GM10266 (cell line): ENCODE measurements around the gene VWA1.
"Not testable (repeated sequence)": the region's sequence is repeated elsewhere in the genome, so short reads cannot be mapped to it uniquely, and the experiment has no call there.

Source experiments
- DNase-seq: peaks from one replicate; pipeline ENCODE4 v3.0.0; 2012; ENCODE audit errors: extremely low spot score
- TF ChIP-seq, protein P1 (sequence below): IDR thresholded peaks from 2 replicates; pipeline ENCODE4 v1.5.1; 2012; ENCODE audit warnings: mild to moderate bottlenecking, low read depth; ENCODE audit not compliant: control insufficient read depth, insufficient read depth; ENCODE audit errors: missing control alignments

The VWA1 gene

GRCh38 chr1:1455366-1455884, 19.9 kb downstream of the VWA1 start:
- DNase-seq, result no peak
- TF ChIP-seq, protein P1, sequence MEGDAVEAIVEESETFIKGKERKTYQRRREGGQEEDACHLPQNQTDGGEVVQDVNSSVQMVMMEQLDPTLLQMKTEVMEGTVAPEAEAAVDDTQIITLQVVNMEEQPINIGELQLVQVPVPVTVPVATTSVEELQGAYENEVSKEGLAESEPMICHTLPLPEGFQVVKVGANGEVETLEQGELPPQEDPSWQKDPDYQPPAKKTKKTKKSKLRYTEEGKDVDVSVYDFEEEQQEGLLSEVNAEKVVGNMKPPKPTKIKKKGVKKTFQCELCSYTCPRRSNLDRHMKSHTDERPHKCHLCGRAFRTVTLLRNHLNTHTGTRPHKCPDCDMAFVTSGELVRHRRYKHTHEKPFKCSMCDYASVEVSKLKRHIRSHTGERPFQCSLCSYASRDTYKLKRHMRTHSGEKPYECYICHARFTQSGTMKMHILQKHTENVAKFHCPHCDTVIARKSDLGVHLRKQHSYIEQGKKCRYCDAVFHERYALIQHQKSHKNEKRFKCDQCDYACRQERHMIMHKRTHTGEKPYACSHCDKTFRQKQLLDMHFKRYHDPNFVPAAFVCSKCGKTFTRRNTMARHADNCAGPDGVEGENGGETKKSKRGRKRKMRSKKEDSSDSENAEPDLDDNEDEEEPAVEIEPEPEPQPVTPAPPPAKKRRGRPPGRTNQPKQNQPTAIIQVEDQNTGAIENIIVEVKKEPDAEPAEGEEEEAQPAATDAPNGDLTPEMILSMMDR, result no peak

- DNase-seq, result not testable (repeated sequence)
Observed at GRCh38 chr1:1455934-1456333, 20.4 kb downstream of the VWA1 start.

- DNase-seq, result not testable (repeated sequence)
Observed at GRCh38 chr1:1456683-1457255, 21.3 kb downstream of the VWA1 start.

- DNase-seq, result not testable (repeated sequence)
Observed at GRCh38 chr1:1459156-1459555, 23.7 kb downstream of the VWA1 start.

DNA sequence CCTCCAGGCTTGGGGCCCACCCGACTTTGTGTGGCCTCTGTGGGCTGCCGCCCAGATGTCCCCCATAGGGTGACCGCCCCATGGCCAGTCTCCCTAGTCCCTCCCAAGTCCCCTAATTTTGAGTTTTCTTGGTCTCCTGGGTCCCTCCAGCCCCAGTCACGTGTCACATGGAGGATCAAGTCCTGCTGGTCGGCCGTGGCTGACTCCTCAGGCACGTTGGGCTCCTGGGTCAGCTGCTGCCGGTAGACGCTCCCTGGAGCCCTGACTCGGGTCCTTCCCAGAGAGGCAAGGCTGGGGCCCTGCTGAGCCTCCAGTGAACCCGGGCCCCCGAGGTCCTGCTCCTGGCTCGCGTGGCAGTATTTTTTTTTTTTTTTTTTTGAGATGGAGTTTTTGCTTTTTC, 24.2 kb downstream of the VWA1 start:
- DNase-seq, result not testable (repeated sequence)

DNA sequence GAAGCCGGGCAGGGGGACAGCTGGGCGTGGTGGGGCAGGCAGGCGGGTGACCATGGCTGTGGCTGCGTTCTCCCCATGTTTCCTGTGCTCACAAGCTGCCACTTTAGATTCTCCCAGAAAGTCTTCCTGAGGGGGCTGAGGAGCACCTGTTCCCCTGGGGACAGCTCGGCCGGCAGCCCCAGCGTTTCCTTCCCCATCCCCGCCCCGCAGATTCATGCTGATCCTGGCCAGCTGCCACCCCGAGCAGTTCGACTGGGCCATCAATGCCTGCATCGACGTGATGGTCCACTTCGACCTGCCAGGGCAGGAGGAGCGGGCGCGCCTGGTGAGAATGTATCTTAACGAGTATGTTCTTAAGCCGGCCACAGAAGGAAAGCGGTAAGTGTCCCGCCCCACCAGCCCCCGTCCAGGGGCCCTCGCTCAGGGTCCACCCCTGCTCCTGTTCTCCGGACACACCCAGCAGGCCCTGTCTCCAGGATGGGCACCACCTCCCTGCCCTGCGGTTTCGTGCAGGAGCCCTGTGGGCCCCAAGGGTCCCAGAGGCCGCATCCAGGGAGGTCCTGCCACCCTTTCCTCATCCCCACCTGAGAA, 25.1 kb downstream of the VWA1 start:
- TF ChIP-seq, protein P1, result no peak
- no peak for DNase-seq

DNA sequence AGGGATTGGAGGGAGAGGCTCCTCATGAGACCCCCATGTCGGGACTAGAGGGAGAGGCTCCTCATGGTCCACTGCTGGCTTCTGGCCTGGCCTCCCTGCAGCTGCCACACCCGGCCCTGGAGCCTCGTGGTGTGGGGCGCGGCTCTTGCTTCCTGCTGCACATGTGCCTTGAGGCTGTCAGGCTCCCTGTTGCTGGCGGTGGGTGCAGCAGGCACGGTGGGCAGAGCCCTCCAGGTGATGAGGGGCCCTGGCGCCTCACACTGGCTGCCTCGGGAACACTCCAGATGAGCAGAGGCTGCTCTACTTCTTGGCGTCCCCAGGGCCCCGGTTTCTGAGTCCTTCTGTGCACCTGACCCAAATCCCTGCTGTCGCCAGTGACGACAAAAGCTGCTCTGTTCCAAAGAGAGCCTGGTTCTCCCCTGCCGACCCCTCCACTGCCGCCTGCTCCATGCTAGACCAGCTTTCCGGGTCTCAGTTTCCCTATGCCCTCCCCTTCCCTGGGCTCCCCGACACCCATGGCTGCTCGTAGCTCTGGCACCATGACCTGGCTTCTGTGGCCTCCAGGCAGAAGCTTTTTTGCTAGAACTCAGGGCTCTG, 26.3 kb downstream of the VWA1 start:
- TF ChIP-seq, protein P1, result no peak
- no peak for DNase-seq

- TF ChIP-seq, protein P1, result no peak
- no peak for DNase-seq
Observed at GRCh38 chr1:1462318-1462966, 27.0 kb downstream of the VWA1 start.

GRCh38 chr1:1463312-1463711, 27.8 kb downstream of the VWA1 start:
- DNase-seq, result no peak
- TF ChIP-seq, protein P1, result no peak

DNA sequence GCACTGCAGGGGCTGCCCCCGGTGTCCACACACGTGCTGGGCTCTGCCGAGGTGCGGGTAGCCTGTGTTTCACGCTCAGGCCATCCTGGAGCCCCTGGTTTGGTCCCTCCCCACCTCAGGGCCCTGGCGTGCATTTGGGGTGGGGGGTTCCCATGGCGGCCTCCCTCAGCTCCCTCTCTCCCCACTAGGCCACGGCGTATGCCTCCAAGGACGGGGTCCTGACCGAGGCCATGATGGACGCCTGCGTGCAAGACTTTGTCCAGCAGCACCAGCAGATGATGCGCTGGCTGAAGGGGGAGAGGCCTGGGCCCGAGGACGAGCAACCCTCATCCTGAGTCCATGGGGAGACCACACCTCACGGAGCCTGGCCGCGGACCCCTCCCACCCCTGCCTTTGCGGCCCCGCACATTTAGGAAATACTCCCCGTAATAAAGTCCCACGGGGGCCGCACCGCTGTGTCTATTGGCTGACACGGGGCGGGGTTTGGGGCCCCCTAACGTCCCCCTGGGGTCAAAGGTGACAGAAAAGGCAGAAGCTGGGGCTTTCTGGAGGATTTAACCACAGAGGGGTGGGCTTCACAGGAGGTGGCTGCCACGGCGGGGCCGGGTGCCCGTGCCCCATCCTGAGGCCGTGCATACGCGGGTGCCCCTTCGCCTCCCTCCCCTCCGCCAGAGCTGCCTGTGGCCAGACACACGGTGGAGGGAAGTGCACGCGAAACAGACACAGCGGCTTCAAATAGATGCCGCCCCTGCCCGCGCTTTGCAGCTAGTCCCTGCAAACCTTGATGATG, 32.9 kb downstream of the VWA1 start:
- DNase-seq, result not testable (repeated sequence)
